COLO668 (cell line): Measurements from ENCODE around the gene CHAF1A.

Experiments used
- DNase-seq: peaks from one replicate; lab custom pipeline; 2025; ENCODE audit not compliant: unreplicated experiment; lab: John Stamatoyannopoulos, UW

Gene CHAF1A

DNA sequence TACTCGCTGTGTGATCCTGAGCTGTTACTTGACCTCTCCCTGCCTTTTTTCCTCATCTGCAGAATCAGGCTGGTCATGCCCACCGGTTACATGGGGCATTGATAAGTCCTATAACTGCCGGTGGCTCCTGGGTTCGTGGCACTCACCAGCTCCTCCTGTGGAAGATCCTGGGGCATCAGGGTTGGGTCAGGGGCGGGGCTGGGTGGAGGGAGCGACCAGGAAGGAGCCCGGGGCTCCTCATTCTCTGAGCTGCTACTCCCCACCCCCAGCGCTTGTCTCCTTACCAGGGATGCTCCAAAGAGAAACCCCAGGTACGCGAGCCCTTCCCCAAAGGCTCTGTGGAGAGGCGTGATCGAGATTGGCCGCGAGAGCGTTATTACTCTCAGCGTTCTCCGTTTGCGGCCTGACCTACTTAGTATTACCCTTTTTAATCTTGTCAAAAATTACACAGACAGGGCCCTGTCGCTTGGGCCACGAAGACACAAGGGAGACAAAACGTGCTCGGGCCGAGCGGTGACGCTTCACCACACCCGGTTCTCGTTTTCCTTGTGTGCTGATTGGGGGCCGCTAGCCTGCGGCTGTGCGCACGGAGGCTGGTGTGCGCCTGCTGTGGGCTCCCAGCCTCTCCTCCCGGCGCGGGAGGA, 80.4 kb downstream of the CHAF1A start:
- DNase-seq, result no peak

DNA sequence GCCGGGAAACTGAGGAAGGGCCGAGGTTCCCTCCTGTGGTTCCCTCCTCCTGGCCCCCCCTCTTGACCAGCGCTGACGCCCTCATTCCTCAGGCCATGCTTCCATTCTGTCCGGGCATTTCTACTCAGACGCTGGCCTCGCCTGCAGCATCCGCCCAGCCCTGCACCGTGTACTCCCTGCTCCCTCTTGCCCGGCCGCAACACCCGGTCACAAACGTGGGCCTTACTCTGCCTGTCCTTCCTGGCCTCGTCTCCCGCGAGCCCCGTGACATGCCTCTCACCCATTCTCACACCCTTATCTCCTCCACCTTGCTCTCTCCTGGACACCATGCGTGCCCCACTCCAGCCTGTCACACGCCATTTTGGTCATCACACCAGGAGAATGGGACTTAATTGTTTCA, 80.9 kb downstream of the CHAF1A start:
- DNase-seq, result no peak

DNA sequence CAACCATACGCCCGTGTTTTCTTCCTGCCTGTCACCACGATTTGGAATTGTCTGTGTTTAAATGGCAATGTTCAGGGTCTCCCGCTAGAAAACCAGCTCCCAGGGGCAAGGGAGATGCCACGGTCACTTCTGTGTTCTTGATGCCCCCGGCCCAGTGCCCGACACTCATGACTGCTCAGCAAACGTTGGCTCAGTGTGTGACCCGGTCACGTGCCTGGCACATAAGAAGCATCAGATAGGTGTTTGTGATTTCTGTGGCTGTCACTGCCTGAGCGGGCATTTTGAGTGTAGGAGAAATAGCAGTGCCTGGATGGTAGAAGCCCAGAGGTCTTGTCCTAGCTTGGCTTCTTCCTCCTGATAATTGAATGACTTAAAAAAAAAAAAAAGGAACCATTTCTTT, 85.1 kb downstream of the CHAF1A start:
- DNase-seq, result no peak

DNA sequence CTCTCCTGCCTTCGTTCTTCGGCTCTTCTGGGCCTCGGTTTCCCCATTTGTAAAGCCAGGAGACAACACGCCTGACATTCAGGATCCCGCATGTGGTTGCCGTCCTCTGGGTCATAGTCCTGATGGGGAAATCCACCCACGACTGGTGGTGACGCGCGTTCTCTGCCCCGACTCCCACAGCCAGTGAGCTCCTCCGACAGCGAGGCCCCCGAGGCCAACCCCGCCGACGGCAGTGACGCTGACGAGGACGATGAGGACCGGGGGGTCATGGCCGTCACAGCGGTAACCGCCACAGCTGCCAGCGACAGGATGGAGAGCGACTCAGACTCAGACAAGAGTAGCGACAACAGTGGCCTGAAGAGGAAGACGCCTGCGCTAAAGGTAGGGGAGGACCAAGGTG, 86.1 kb downstream of the CHAF1A start:
- no peak for DNase-seq

DNA sequence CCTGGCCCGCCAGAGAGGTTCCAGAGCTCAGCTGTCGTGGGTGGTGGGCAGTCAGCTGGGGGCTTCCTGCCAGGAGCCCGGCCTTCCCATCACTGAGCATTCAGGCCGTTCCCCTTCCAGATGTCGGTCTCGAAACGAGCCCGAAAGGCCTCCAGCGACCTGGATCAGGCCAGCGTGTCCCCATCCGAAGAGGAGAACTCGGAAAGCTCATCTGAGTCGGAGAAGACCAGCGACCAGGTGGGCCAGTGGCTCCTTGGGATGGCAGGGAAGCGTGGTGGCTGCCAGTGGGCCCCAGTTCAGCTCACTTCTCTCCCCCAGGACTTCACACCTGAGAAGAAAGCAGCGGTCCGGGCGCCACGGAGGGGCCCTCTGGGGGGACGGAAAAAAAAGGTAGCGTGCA, 89.0 kb downstream of the CHAF1A start:
- DNase-seq, result no peak

DNA sequence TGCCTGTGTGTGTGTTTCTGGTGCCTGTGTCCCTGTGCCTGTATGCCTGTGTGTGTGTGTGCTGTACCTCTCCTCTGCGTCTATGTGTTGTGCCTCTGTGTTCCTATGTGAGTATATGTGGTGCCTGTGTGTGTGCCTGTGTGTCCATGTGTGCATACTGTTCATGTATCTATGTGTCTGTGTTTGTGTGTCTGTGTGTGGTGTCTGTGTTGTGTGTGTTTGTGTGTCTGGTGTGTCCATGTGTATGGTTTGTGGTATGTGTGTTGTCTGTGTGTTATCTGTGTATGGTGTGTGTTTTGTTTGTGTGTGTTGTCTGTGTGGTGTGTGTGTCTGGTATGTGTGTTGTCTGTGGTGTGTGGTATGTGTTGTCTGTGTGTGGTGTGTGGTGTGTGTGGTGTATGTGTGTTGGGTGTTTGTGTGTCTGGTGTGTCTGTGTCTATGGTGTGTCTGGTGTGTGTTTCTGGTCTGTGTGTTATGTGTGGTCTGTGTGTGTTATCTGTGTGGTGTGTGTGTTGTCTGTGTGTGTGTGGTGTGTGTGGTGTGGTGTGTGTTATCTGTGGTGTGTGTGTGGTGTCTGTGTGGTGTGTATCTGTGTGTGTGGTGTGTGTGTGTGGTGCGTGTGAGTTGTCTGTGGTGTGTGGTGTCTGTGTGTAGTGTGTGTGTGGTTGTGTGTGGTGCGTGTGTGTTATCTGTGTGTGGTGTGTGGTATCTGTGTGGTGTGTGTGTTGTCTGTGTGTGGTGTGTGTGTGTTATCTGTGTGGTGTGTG, 90.1 kb downstream of the CHAF1A start:
- DNase-seq, result no peak
